Adipocyte (in vitro differentiated cells): ENCODE results near the gene PLEKHG5.

Source experiments
- DNase-seq: peaks from one replicate; pipeline ENCODE4 v3.0.0-alpha.2; 2015; ENCODE audit warnings: low read depth
- H3K27me3 ChIP-seq: replicated peaks from 2 replicates; pipeline ENCODE4 v1.7.0; 2013; ENCODE audit warnings: mild to moderate bottlenecking, low read length, moderate library complexity; ENCODE audit not compliant: control insufficient read depth, insufficient read depth
- H3K36me3 ChIP-seq: 2 replicates; pipeline ENCODE4 v1.7.0; 2013; ENCODE audit warnings: low read length, mild to moderate bottlenecking, moderate library complexity; ENCODE audit not compliant: control insufficient read depth, insufficient read depth, severe bottlenecking
- H3K4me1 ChIP-seq: 2 replicates; pipeline ENCODE4 v1.7.0; 2013; ENCODE audit warnings: mild to moderate bottlenecking, low read length, moderate library complexity; ENCODE audit not compliant: control insufficient read depth, insufficient read depth
- H3K4me3 ChIP-seq: 2 replicates; pipeline ENCODE4 v1.7.0; 2013; ENCODE audit warnings: mild to moderate bottlenecking, low read length, moderate library complexity
- H3K9ac ChIP-seq: 2 replicates; pipeline ENCODE4 v1.7.0; 2013; ENCODE audit warnings: mild to moderate bottlenecking, low read length, moderate library complexity
- H3K9me3 ChIP-seq: 2 replicates; pipeline ENCODE4 v1.7.0; 2013; ENCODE audit warnings: mild to moderate bottlenecking, low read length, moderate library complexity; ENCODE audit not compliant: control insufficient read depth

Gene PLEKHG5, protein sequence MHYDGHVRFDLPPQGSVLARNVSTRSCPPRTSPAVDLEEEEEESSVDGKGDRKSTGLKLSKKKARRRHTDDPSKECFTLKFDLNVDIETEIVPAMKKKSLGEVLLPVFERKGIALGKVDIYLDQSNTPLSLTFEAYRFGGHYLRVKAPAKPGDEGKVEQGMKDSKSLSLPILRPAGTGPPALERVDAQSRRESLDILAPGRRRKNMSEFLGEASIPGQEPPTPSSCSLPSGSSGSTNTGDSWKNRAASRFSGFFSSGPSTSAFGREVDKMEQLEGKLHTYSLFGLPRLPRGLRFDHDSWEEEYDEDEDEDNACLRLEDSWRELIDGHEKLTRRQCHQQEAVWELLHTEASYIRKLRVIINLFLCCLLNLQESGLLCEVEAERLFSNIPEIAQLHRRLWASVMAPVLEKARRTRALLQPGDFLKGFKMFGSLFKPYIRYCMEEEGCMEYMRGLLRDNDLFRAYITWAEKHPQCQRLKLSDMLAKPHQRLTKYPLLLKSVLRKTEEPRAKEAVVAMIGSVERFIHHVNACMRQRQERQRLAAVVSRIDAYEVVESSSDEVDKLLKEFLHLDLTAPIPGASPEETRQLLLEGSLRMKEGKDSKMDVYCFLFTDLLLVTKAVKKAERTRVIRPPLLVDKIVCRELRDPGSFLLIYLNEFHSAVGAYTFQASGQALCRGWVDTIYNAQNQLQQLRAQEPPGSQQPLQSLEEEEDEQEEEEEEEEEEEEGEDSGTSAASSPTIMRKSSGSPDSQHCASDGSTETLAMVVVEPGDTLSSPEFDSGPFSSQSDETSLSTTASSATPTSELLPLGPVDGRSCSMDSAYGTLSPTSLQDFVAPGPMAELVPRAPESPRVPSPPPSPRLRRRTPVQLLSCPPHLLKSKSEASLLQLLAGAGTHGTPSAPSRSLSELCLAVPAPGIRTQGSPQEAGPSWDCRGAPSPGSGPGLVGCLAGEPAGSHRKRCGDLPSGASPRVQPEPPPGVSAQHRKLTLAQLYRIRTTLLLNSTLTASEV

DNA sequence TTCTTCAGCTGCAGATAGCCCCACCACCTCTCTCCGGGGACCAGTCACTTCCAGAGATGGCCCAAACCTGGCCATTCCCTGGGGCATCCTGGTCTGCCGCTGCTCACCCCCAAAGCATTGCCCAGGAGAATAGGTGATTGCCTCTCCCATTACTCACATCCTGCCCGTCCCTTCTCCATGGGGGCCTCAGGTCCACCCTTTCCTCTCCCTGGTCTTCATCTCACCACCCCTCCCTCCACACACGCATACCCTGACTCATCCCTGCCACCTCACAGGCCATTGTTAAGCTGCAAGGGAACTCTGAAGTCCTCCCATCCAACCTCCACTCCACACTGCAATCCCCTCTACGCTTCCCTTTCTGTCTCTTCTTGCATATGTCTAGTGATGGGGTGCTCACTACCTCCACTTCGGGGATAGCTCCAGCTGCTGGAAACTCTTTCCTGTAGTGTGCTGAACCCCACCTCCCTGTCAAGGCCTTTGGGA, at the start of gene PLEKHG5:
TSS of gene PLEKHG5 (minus strand) at position 188 of the 483 bp plus-strand sequence. CDS start 14,096 bp downstream, outside the sequence.
- Histone ChIP-seq H3K9me3 (no peaks in the 10 kb centered on the region), H3K27me3 (no peaks in the 10 kb centered on the region), H3K4me1 (peaks cover 4% of the 10 kb centered on the region), H3K4me3 (peak within 1 kb of the TSS; percentile 76), H3K36me3 (no peaks in the 10 kb centered on the region), H3K9ac (peak within 1 kb of the TSS; percentile 49)
- DNase-seq, result peak; percentile 57

DNA sequence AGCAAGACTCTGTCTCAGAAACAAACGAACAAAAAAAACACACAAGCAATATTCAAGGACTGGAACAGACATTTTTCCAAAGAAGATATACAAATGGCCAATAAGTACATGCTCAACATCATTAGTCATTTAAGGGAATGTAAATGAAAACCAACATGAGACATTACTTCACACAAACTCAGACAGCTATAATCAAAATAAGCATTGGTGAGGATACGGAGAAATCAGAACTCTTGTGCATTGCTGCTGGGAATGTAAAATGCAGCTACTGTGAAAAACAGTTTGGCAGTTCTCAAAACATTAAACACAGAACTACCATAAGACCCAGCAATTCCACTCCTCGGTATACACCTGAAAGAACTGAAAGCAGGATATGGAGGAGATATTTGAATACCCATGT, 47.5 kb upstream of the PLEKHG5 start:
- H3K9me3 ChIP-seq, result no peaks in the 10 kb centered on the region
- no peaks in the 10 kb centered on the region for H3K27me3 ChIP-seq
- no peak overlapping the region for H3K9ac ChIP-seq
- no peaks in the 10 kb centered on the region for H3K4me1 ChIP-seq
- H3K36me3 ChIP-seq, result peaks cover 23% of the 10 kb centered on the region
- H3K4me3 ChIP-seq, result no peak overlapping the region
- DNase-seq, result peak; percentile 58

DNA sequence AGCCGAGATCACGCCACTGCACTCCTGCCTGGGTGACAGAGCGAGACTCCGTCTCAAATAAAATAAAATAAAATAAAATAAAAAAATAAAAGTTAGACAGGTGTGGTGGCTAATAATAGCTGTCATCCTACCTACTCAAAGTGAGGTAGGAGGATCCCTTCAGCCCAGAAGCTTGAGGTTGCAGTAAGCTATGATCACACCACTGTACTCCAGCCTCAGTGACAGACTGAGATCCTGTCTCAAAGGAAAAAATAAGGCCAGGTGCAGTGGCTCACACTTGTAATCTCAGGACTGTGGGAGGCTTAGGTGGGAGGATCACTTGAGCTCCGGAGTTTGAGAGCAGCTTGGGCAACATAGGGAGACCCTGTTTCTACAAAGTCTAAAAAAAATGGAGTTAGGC, 44.8 kb upstream of the PLEKHG5 start:
- no peaks in the 10 kb centered on the region for H3K9me3 ChIP-seq
- DNase-seq, result no peak

DNA sequence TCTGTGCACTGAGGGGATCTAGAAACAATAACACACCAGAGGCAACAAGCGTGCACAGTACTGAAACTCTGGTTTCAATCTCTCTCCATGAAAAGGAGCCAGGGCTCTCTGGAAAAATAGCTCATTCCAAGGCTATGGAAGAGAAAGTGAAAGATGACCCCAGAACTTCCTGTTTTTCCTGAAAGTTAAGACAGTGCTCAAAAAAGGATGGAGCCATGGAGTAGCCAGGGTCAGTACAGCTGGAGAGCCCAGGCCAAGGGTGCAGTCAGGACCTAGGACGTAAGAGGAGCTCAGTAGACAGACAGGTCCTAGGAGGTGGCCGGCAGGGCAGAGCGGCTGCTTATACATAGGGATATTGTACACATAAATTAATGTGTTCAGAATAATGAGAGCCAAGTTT, 43.7 kb upstream of the PLEKHG5 start:
- no peak overlapping the region for H3K4me3 ChIP-seq
- H3K4me1 ChIP-seq, result no peaks in the 10 kb centered on the region
- no peak for DNase-seq
- H3K27me3 ChIP-seq, result no peaks in the 10 kb centered on the region
- H3K9me3 ChIP-seq, result no peaks in the 10 kb centered on the region
- no peak overlapping the region for H3K9ac ChIP-seq
- peaks cover 37% of the 10 kb centered on the region for H3K36me3 ChIP-seq

More for the DNA sequence above, 44.8 kb upstream of the PLEKHG5 start:
- Histone ChIP-seq H3K9ac (no peak overlapping the region), H3K36me3 (peaks cover 38% of the 10 kb centered on the region), H3K4me1 (no peaks in the 10 kb centered on the region), H3K27me3 (no peaks in the 10 kb centered on the region), H3K4me3 (no peak overlapping the region)

DNA sequence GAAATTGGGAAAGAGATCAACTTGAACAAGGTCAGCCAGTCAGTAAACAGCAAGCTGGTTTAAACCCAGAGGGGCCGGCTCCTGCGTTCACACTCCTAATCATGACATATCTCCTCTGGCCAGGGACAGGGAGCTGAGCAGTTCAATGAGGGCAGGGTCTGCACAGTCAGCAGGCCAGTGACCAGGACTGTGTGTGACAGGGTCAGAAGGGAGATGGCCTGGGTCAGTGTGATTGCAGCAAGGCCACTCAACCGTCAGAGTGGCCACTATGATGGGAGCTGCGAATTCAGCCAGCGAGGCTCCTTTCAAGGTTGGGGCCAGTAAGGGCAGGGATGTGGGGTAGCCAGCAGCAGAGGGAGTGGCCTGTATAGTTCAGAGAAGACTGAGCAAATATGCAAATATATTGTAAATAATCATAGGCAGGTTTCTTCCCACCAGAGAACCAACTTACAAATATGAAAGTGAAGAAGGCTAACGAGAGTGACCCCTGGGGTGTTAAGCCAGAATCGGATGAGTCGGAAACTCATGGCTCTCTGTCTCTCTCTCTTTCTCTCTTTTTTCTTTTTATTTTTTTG, 42.9 kb upstream of the PLEKHG5 start:
- Histone ChIP-seq H3K9ac (no peak overlapping the region), H3K9me3 (no peaks in the 10 kb centered on the region), H3K4me1 (no peaks in the 10 kb centered on the region), H3K27me3 (no peaks in the 10 kb centered on the region), H3K36me3 (peaks cover 37% of the 10 kb centered on the region), H3K4me3 (no peak overlapping the region)
- no peak for DNase-seq

DNA sequence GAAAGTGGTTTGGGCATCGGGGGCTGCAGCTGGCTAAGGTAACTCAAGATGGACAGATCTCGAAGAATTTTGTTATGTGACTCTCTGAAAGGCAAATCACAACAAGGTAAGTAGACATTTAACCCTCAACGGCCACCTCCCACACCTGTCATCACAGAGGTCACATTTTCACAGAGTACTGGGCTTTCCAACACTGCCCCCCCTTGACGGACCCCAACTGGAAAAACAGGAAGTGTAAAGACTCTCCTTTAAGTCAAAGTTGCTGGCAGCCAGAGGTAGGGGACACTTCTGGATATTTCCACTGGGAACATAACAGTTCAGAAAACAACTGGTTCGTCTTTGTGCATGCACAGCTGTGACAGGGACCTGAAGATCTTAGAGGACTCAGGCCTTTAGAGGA, 40.5 kb upstream of the PLEKHG5 start:
- DNase-seq, result no peak
- H3K4me1 ChIP-seq, result no peaks in the 10 kb centered on the region
- no peak overlapping the region for H3K9ac ChIP-seq
- H3K4me3 ChIP-seq, result no peak overlapping the region
- H3K9me3 ChIP-seq, result no peaks in the 10 kb centered on the region
- H3K27me3 ChIP-seq, result no peaks in the 10 kb centered on the region
- H3K36me3 ChIP-seq, result peaks cover 53% of the 10 kb centered on the region

DNA sequence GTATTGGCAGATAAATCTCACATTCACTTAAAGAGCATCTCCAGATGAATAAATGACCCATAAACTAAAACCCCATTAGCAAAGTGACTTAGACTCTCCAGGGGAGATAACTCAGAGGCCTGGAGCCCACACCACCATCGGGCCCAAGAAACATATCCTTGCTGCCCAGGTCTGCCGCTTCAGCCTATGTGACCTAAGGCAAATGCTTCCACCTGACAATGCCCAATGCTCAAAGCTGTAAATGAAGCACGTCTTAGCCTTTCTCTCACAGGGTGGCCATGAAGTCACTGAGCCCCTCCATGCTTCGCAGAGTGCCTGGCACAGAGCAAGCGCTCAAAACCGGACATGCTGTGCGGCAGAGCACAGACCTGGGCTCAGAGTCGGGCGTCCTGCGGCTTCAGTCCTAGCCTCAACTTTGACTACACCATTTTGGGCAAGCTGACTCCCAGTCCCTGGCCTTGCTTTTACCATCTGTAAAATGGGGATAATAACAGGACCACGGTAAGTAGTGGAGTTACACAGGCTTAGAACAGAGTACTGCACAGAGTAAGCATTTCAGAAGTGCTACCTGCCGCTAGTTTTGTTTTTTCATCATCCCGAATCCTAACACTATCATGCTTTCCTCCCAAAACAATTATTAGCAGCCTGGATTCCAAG, 39.2 kb upstream of the PLEKHG5 start:
- H3K9ac ChIP-seq, result no peak overlapping the region
- H3K27me3 ChIP-seq, result no peaks in the 10 kb centered on the region
- H3K4me1 ChIP-seq, result no peaks in the 10 kb centered on the region
- H3K9me3 ChIP-seq, result no peaks in the 10 kb centered on the region
- H3K4me3 ChIP-seq, result no peak overlapping the region
- H3K36me3 ChIP-seq, result peaks cover 65% of the 10 kb centered on the region
- DNase-seq, result no peak

DNA sequence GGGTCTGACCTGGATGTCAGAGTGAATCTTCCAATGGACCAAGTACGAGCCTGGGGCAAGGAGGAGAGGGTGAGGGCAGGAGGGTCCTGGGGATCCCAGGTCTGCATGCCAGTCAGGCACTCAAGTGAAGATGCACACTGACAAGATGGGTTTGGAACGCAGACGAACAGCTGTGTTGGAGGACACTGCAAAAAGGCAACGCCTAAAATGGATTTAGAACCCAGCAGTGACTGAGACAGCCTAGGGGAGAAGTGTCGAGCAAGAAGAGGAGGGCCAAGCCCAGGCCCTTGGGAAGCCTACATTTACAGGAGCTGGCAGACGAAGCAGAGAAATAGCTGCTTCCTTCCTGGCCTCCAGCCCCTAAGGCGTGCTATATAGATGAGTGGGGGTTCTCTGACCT, 37.0 kb upstream of the PLEKHG5 start:
- Histone ChIP-seq H3K36me3 (peaks cover 66% of the 10 kb centered on the region), H3K9me3 (no peaks in the 10 kb centered on the region), H3K9ac (no peak overlapping the region), H3K4me3 (no peak overlapping the region), H3K4me1 (no peaks in the 10 kb centered on the region), H3K27me3 (no peaks in the 10 kb centered on the region)
- DNase-seq, result no peak

DNA sequence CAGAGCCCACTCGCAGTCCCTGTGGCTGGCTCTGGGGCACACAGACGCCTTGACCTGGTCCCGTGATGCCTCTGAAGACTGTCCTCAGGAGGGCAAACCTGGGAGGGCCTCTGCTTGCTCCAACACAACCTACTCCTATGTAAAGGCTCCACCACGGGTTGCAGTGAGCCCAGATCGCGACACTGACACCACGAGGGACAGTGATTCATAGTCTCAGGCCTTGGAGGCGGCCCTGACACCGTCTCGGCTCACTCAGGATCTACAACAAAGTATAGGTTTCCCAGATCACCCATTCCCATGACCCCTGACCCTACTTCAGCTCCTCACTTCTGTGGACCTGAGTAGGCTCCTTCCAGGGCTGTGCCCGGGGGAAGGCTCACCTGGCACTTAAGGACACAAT, 34.8 kb upstream of the PLEKHG5 start:
- DNase-seq, result no peak
- Histone ChIP-seq H3K36me3 (peaks cover 44% of the 10 kb centered on the region), H3K27me3 (no peaks in the 10 kb centered on the region), H3K9me3 (no peaks in the 10 kb centered on the region), H3K9ac (no peak overlapping the region), H3K4me1 (no peaks in the 10 kb centered on the region), H3K4me3 (no peak overlapping the region)

DNA sequence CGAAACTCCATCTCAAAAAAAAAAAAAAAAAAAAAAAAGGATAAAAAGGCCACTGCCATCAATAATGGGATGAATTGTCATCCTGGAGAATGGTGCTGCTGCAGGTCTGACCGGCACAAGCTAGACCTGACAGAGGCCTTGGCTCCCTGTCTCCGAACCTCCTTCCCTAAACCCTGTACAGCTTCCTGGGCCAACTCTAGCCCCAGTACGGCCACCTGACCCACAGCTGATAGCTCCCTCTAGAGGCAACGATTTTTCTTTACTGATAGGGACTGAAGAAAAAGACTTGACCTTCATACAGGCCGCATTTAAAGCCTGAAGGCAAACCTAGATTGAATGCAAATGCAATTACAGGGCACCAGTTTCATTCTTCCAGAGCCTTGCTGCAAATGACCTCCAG, 32.1 kb upstream of the PLEKHG5 start:
- no peak overlapping the region for H3K9ac ChIP-seq
- peak; percentile 59 for DNase-seq
- no peak overlapping the region for H3K4me3 ChIP-seq
- H3K4me1 ChIP-seq, result peaks cover 19% of the 10 kb centered on the region
- no peaks in the 10 kb centered on the region for H3K9me3 ChIP-seq
- peaks cover 27% of the 10 kb centered on the region for H3K36me3 ChIP-seq
- H3K27me3 ChIP-seq, result no peaks in the 10 kb centered on the region
